Neural cell (in vitro differentiated cells): ENCODE measurements around the gene ANGPTL8.

ENCODE experiments used
- CTCF ChIP-seq: fragments of 450-650 bp; IDR thresholded peaks from 2 replicates; pipeline ENCODE4 v1.5.1; 2014; ENCODE audit warnings: antibody characterized with exemption, mild to moderate bottlenecking, moderate library complexity; ENCODE audit not compliant: poor library complexity, severe bottlenecking
- EZH2 ChIP-seq: fragments of 200-600, 300-800 bp; shearing (Covaris generic), sonication (generic); IDR thresholded peaks from 2 replicates; pipeline ENCODE4 v1.6.1; 2014; ENCODE audit warnings: antibody characterized with exemption, low read length, borderline replicate concordance, mild to moderate bottlenecking; ENCODE audit not compliant: insufficient read depth, poor library complexity, severe bottlenecking
- POLR2AphosphoS5 ChIP-seq: IDR thresholded peaks from 2 replicates; pipeline ENCODE4 v1.6.1; 2012
- SMC3 ChIP-seq: fragments of 450-650 bp; conservative IDR thresholded peaks from 2 replicates; pipeline ENCODE4 v1.6.1; 2014; ENCODE audit warnings: antibody characterized with exemption, mild to moderate bottlenecking, moderate library complexity; ENCODE audit not compliant: poor library complexity
- TAF1 ChIP-seq: IDR thresholded peaks from 2 replicates; pipeline ENCODE4 v1.6.1; 2012; ENCODE audit warnings: low read depth

DNA sequence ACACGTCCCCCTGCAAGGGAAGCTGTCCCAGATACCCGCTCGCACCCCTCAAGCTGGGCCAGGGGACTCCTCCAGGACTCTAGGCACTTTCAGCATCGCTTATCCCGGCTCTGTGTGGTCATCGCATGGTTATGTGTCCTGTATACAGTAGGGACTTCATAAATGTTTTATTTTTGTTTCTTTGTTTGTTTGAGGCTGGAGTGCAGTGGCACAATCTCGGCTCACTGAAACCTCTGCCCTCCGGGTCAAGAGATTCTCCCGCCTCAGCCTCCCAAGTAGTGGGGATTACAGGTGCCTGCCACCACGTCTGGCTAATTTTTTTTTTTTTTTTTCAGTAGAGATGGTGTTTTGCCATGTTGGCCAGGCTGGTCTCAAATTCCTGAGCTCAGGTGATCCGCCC lies 7.5 kb downstream of the ANGPTL8 start:
- TF ChIP-seq EZH2 (no peak), TAF1 (no peak), CTCF (no peak), POLR2AphosphoS5 (no peak), SMC3 (no peak)
